Tibial artery (tissue), 4 donors: ENCODE results near the gene ARPC1A.
"Not testable (repeated sequence)": the region's sequence is repeated elsewhere in the genome, so short reads cannot be mapped to it uniquely, and the experiment has no call there.

Experiments
- DNase-seq, 2 donors: peaks; one replicate each; pipeline ENCODE4 v3.0.0-alpha.2; 2019
- H3K27ac ChIP-seq, 2 donors: fragments of 200-600 bp; sonication (generic) in 1 of 2; 1 replicate in 1 of 2; 2 replicates in 1 of 2; pipeline ENCODE4 v1.5.1; 2018 to 2019; ENCODE audit warnings: mild to moderate bottlenecking in 1 of 2
- H3K27me3 ChIP-seq, 2 donors: fragments of 200-600 bp; sonication (generic) in 1 of 2; one replicate each; pipeline versions ENCODE4 v1.5.1 to v1.6.0; 2016 to 2019
- H3K36me3 ChIP-seq, 3 donors: fragments of 200-600 bp; sonication (generic) in 2 of 3; one replicate each; pipeline ENCODE4 v1.5.1; 2016 to 2019; ENCODE audit warnings: mild to moderate bottlenecking in 2 of 3
- H3K4me1 ChIP-seq, 4 donors: fragments of 200-600 bp; sonication (generic) in 2 of 4; 1 replicate in 3 of 4; 2 replicates in 1 of 4; pipeline ENCODE4 v1.5.1; 2016 to 2019
- H3K4me3 ChIP-seq, 2 donors: fragments of 200-600 bp; sonication (generic) in 1 of 2; 1 replicate in 1 of 2; 2 replicates in 1 of 2; pipeline ENCODE4 v1.5.1; 2018 to 2019; ENCODE audit warnings: mild to moderate bottlenecking in 2 of 2
- H3K9me3 ChIP-seq, 3 donors: fragments of 200-600 bp; sonication (generic) in 1 of 3; one replicate each; pipeline ENCODE4 v1.5.1; 2016 to 2019
- intact Hi-C: fragments of 100-400 bp; cut with DNase I; formaldehyde crosslinking; loops from one replicate; pipeline ENCODE4 v1.15.0; 2023; ENCODE audit warnings: low total_unique reads
- TF ChIP-seq, protein P1 (sequence below), 2 experiments: fragments of 200-600 bp in 1 of 2; fragments of 450-650 bp in 1 of 2; IDR thresholded peaks; one replicate each; pipeline ENCODE4 v1.5.1; 2017 to 2019; ENCODE audit warnings: antibody characterized with exemption in 2 of 2, mild to moderate bottlenecking in 1 of 2, moderate library complexity in 1 of 2

Gene ARPC1A

GRCh38 chr7:99311702-99312101, 14.0 kb upstream of the ARPC1A start:
- DNase-seq: no peak
- no peak overlapping the region for H3K4me3 ChIP-seq
- H3K9me3 ChIP-seq: peaks cover 0 to 10% (median 0%) of the 10 kb centered on the region in 3 donors
- H3K27ac ChIP-seq: peak overlapping the region; percentile 58 to 69
- H3K4me1 ChIP-seq: peaks cover 0 to 22% (median 12%) of the 10 kb centered on the region in 4 donors
- intact Hi-C loops: loop anchor here (5.0 kb wide), 1 partner anchor 169 kb away; the partner anchor contains the start of gene SMURF1
- no peaks in the 10 kb centered on the region for H3K36me3 ChIP-seq
- no peaks in the 10 kb centered on the region for H3K27me3 ChIP-seq
- TF ChIP-seq, protein P1, sequence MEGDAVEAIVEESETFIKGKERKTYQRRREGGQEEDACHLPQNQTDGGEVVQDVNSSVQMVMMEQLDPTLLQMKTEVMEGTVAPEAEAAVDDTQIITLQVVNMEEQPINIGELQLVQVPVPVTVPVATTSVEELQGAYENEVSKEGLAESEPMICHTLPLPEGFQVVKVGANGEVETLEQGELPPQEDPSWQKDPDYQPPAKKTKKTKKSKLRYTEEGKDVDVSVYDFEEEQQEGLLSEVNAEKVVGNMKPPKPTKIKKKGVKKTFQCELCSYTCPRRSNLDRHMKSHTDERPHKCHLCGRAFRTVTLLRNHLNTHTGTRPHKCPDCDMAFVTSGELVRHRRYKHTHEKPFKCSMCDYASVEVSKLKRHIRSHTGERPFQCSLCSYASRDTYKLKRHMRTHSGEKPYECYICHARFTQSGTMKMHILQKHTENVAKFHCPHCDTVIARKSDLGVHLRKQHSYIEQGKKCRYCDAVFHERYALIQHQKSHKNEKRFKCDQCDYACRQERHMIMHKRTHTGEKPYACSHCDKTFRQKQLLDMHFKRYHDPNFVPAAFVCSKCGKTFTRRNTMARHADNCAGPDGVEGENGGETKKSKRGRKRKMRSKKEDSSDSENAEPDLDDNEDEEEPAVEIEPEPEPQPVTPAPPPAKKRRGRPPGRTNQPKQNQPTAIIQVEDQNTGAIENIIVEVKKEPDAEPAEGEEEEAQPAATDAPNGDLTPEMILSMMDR (IDR thresholded peaks at IDR 0.05): no peak

DNA sequence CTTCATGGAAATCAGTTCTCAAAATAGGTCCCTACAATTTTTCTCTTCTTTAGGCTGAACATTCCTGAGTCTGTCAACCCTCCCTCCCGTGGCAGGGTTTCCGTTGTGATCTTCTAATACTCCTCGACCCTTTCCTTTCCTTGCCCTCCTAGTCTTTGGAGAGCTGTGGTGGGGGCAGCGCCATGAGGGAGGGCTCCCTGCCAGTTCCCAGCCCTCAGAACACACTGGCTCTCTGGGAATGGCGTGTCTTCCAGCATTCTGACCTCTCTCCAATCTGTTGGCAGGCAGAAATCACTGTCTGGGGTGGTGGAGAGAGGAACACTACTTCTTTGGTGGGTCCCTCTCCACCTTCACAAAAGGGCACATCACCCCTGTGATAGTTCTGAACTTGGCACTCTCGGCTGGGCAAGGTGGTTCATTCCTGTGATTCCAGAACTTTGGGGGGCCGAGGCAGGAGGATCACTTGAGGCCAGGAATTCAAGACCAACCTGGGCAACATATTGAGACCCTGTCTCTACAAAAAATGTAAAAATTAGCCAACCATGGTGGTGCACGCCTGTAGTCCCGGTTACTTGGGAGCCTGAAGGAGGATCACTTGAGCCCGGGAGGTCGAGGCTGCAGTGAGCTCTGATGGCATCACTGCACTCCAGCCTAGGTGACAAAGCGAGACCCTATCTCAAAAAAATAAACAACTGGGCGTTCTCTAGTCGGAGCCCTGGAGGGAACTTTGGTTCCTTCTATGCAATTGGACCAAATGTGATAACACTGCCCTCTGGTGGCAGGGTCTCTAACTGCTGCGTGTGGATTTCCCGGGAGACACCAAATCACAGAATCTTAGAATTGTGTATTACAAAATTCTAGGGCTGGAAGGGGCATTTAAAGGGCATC, 13.1 kb upstream of the ARPC1A start:
- TF ChIP-seq, protein P1 (IDR thresholded peaks at IDR 0.05): peak; percentile 83 to 88
- Histone ChIP-seq H3K27me3 (no peaks in the 10 kb centered on the region), H3K9me3 (peaks cover 0 to 10% (median 0%) of the 10 kb centered on the region in 3 donors), H3K27ac (peak overlapping the region; percentile 58 to 69), H3K4me3 (no peak overlapping the region), H3K4me1 (peaks cover 0 to 22% (median 12%) of the 10 kb centered on the region in 4 donors), H3K36me3 (no peaks in the 10 kb centered on the region)
- peak; percentile 79 to 80 for DNase-seq
- intact Hi-C loops: loop anchor here (5.0 kb wide), 1 partner anchor 170 kb away; the partner anchor contains the start of gene SMURF1

- H3K27ac ChIP-seq: peak overlapping the region in 1 of 2 donors; percentile 69
- no peak for DNase-seq
- no peaks in the 10 kb centered on the region for H3K27me3 ChIP-seq
- no peaks in the 10 kb centered on the region for H3K36me3 ChIP-seq
- H3K4me1 ChIP-seq: peaks cover 0 to 22% (median 12%) of the 10 kb centered on the region in 4 donors
- peaks cover 0 to 10% (median 0%) of the 10 kb centered on the region in 3 donors for H3K9me3 ChIP-seq
- no peak overlapping the region for H3K4me3 ChIP-seq
- intact Hi-C loops: loop anchor here (5.0 kb wide), 1 partner anchor 171 kb away; the partner anchor contains the start of gene SMURF1
- TF ChIP-seq, protein P1 (IDR thresholded peaks at IDR 0.05): no peak
Measured at GRCh38 chr7:99313204-99313573, 12.5 kb upstream of the ARPC1A start.

GRCh38 chr7:99314504-99314903, 11.2 kb upstream of the ARPC1A start:
- H3K36me3 ChIP-seq: no peaks in the 10 kb centered on the region
- intact Hi-C loops: loop anchor here (1.0 to 5.0 kb wide), 2 partner anchors 172 to 276 kb away; partner anchors contain the start of gene SMURF1
- H3K27me3 ChIP-seq: no peaks in the 10 kb centered on the region
- H3K4me1 ChIP-seq: peaks cover 0 to 22% (median 12%) of the 10 kb centered on the region in 4 donors
- no peak for DNase-seq
- H3K9me3 ChIP-seq: peaks cover 0 to 9% (median 0%) of the 10 kb centered on the region in 3 donors
- TF ChIP-seq, protein P1 (IDR thresholded peaks at IDR 0.05): no peak
- H3K27ac ChIP-seq: no peak overlapping the region
- H3K4me3 ChIP-seq: no peak overlapping the region

DNA sequence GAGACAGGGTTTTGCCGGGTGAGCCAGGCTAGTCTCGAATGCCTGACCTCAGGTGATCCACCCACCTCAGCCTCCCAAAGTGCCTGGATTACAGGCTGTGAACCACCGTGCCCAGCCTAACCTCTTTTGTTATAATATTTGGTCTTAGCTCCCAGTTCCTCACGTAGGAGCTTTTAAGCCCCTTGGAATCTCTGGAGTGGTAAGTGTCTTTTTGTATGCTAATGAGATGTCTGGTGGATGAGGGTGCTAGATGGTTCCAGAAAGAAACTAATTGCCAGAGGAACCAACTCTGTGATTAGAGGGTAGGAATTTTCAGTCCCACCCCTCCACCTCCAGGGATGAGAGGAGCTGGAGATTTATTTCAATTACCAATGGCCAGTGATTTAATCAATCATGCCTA, 5.3 kb upstream of the ARPC1A start:
- H3K36me3 ChIP-seq: no peaks in the 10 kb centered on the region
- intact Hi-C loops: no loop called here
- no peak overlapping the region for H3K27ac ChIP-seq
- H3K27me3 ChIP-seq: no peaks in the 10 kb centered on the region
- DNase-seq: no peak
- no peak overlapping the region for H3K4me3 ChIP-seq
- no peaks in the 10 kb centered on the region for H3K9me3 ChIP-seq
- TF ChIP-seq, protein P1 (IDR thresholded peaks at IDR 0.05): no peak
- H3K4me1 ChIP-seq: peaks cover 0 to 9% (median 6%) of the 10 kb centered on the region in 4 donors

DNA sequence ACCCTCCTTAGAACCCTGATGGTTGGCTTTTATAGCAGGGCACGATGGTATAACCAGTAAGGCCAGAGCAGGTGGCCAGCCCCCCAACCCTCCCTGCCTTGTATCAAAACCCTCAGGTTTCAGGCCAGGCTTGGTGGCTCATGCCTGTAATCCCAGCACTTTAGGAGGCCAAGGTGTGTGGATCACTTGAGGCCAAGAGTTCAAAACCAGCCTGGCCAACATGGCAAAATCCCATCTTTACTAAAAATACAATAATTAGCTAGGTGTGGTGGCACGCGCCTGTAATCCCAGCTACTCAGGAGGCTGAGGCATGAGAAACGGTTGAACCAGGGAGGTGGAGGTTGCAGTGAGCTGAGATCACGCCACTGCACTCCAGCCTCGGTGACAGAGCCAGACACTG, 3.0 kb upstream of the ARPC1A start:
- intact Hi-C loops, H3K36me3 ChIP-seq, DNase-seq, H3K27ac ChIP-seq, H3K9me3 ChIP-seq, H3K27me3 ChIP-seq, H3K4me3 ChIP-seq: not testable (repeated sequence)
- H3K4me1 ChIP-seq: peaks cover 0 to 22% (median 17%) of the 10 kb centered on the region in 4 donors
